HL-60 (cell line): ENCODE results near the gene BTBD9.

Source experiments
- POLR2AphosphoS5 ChIP-seq: IDR thresholded peaks from 2 replicates; pipeline ENCODE4 v1.6.1; 2012; ENCODE audit warnings: low read depth
- REST ChIP-seq: IDR thresholded peaks from 2 replicates; pipeline ENCODE4 v1.6.1; 2012; ENCODE audit warnings: low read depth; ENCODE audit not compliant: insufficient replicate concordance
- TF ChIP-seq, protein P1 (sequence below): IDR thresholded peaks from one replicate; pipeline ENCODE4 v1.5.1; 2011; ENCODE audit warnings: low read length, control low read depth, inconsistent platforms; ENCODE audit not compliant: insufficient read depth

- TF ChIP-seq REST (no peak), POLR2AphosphoS5 (no peak)
- TF ChIP-seq, protein P1, sequence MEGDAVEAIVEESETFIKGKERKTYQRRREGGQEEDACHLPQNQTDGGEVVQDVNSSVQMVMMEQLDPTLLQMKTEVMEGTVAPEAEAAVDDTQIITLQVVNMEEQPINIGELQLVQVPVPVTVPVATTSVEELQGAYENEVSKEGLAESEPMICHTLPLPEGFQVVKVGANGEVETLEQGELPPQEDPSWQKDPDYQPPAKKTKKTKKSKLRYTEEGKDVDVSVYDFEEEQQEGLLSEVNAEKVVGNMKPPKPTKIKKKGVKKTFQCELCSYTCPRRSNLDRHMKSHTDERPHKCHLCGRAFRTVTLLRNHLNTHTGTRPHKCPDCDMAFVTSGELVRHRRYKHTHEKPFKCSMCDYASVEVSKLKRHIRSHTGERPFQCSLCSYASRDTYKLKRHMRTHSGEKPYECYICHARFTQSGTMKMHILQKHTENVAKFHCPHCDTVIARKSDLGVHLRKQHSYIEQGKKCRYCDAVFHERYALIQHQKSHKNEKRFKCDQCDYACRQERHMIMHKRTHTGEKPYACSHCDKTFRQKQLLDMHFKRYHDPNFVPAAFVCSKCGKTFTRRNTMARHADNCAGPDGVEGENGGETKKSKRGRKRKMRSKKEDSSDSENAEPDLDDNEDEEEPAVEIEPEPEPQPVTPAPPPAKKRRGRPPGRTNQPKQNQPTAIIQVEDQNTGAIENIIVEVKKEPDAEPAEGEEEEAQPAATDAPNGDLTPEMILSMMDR: no peak
Measured at GRCh38 chr6:38375341-38375740, 264.4 kb downstream of the BTBD9 start.
